Activated naive CD8-positive, alpha-beta T cell treated with anti-CD3 and anti-CD28 coated beads, Interleukin-2, amount 10 ng/mL, durations not matched to agents 7 days and 5 days (primary cell): Measurements from ENCODE around the gene SMC6. TPM values are rescaled to one million over a fixed set of nuclear protein-coding genes. Genes with fewer than 3 reads are reported as not detected.

Source experiments
- ATAC-seq: fragments of 150-1000 bp; cut with Tn5 transposase; one replicate; pipeline ENCODE4 v1.10.0; 2021; ENCODE audit warnings: low read depth, moderate library complexity
- POLR2A ChIA-PET: fragments of 350-600 bp; sonication (Branson Sonifier 250); formaldehyde crosslinking; loops from one replicate; lab custom pipeline; 2021; ENCODE audit warnings: antibody characterized with exemption; lab: Charles Lee
- DNase-seq: peaks from one replicate; pipeline ENCODE4 v3.0.0; 2021
- H3K27ac Mint-ChIP-seq: one replicate; pipeline ENCODE4 v1.8.0; 2022; ENCODE audit warnings: mild to moderate bottlenecking, mixed read lengths
- H3K27me3 Mint-ChIP-seq: one replicate; pipeline ENCODE4 v1.8.0; 2022; ENCODE audit warnings: mild to moderate bottlenecking, moderate library complexity, mixed read lengths
- H3K36me3 Mint-ChIP-seq: one replicate; pipeline ENCODE4 v1.8.0; 2021; ENCODE audit warnings: mild to moderate bottlenecking, mixed read lengths
- H3K4me1 Mint-ChIP-seq: one replicate; pipeline ENCODE4 v1.8.0; 2021; ENCODE audit warnings: mixed read lengths
- H3K4me3 Mint-ChIP-seq: one replicate; pipeline ENCODE4 v1.8.0; 2022; ENCODE audit warnings: mild to moderate bottlenecking, moderate library complexity, mixed read lengths
- H3K9me3 Mint-ChIP-seq: one replicate; pipeline ENCODE4 v1.8.0; 2021; ENCODE audit warnings: mixed read lengths
- total RNA-seq, 2 experiments: library from RNA; stranded (reverse); gene quantifications; one replicate each; pipeline ENCODE4 v1.2.3, GENCODE V29; 2021

The SMC6 gene, protein sequence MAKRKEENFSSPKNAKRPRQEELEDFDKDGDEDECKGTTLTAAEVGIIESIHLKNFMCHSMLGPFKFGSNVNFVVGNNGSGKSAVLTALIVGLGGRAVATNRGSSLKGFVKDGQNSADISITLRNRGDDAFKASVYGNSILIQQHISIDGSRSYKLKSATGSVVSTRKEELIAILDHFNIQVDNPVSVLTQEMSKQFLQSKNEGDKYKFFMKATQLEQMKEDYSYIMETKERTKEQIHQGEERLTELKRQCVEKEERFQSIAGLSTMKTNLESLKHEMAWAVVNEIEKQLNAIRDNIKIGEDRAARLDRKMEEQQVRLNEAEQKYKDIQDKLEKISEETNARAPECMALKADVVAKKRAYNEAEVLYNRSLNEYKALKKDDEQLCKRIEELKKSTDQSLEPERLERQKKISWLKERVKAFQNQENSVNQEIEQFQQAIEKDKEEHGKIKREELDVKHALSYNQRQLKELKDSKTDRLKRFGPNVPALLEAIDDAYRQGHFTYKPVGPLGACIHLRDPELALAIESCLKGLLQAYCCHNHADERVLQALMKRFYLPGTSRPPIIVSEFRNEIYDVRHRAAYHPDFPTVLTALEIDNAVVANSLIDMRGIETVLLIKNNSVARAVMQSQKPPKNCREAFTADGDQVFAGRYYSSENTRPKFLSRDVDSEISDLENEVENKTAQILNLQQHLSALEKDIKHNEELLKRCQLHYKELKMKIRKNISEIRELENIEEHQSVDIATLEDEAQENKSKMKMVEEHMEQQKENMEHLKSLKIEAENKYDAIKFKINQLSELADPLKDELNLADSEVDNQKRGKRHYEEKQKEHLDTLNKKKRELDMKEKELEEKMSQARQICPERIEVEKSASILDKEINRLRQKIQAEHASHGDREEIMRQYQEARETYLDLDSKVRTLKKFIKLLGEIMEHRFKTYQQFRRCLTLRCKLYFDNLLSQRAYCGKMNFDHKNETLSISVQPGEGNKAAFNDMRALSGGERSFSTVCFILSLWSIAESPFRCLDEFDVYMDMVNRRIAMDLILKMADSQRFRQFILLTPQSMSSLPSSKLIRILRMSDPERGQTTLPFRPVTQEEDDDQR
- 10 to 100 TPM; 25.1 to 27.9 TPM for total RNA-seq

DNA sequence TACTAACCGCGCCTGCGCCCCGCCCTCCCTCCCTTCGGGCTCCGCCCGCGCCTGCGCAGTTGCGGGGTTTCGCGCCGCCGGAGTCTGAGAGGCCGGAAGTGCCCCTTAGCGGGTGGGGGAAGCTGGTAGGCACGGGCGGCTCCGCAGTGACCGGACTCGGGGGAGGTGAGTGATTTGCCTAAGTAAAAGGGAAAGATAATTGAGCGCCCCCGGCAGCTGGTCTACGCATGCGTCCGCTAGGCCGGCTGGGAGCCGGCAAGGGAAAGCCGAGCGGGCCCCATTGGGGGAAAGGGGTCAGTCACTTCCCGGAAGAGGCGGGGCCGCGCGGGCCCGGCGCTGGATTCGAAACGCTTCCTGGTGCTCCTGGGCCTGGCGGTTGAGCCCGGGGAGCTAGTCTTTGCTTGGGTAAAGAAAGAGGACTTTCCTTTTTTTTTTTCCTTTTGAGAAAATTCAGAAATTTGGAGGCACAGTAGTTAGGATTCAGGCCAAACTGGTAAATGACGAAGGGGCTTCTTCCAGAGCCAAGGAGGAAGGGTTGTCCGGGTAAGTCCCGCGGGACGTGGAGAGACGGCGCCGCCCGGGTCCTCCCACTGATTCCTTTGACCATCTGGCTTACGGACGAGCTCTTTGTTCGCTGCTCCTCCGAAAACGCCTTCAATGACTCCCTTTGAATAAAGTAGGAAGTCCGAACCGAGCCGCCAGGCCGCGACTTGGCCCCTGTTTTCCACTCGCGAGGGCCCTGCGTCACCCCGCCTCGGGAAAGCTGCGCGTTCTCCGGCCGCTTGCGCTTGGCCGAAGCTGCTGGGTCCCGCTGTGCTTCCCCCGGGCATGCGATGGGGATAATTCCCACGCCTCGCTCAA is at the start of gene SMC6, which contains the start of gene GEN1:
Gene SMC6, minus strand, starts transcription at position 8 of the 861 bp plus-strand sequence. CDS start 7,864 bp downstream, outside the sequence.
Gene GEN1, plus strand, starts transcription at position 336 of the 861 bp plus-strand sequence. CDS start 5,806 bp downstream, outside the sequence.
- H3K9me3 Mint-ChIP-seq, result no peaks in the 10 kb centered on the region
- DNase-seq, result peak; percentile 96
- peak within 1 kb of the TSS; percentile 94 for H3K27ac Mint-ChIP-seq
- H3K4me1 Mint-ChIP-seq, result peaks cover 37% of the 10 kb centered on the region
- no peaks in the 10 kb centered on the region for H3K27me3 Mint-ChIP-seq
- H3K4me3 Mint-ChIP-seq, result peak within 1 kb of the TSS; percentile 82
- ATAC-seq, result peak; percentile 86
- peaks cover 6% of the 10 kb centered on the region for H3K36me3 Mint-ChIP-seq
- POLR2A ChIA-PET, result interaction anchor here (0.8 to 1.0 kb wide), 4 partner anchors 14 to 38 kb away, joined by 3 to 4 read pairs (median 3); no protein-coding TSS in a partner anchor

DNA sequence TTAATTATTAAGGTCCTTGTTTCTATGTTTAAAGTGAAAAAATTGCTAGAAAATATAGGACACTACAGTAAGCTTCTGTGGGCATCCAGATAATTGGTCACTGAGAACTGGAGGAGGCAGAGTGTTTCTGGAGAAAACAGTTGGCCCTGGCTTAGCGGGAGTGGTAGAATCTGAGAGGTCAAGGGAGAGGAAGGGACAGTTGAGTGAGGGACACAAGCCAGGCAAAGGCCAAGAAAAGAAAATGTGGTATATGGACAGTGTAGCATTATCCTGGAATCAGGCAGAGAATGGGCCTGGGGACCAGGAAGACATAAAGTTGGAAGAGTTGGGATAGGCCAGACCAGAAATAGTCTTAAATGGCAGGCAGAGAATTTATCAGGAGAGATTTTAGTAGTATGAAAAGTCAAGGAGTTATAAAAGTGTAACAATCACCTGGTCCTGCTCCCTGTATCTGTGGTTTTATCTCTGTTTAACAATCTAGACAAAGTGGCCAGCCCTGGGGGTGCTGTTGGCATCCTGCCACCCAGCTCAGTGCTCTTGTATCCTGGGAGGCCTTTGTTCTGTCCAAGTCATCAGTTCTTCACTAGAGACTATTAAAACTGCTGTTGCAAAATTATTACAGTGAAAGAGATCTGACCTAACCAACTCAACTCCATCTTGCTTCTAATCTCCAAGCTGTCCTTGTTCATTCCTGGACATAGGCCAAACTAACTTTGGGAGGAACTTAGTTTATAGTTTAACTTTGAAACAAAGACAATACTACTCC is 47.3 kb upstream of the SMC6 start:
- Mint-ChIP-seq H3K4me3 (no peak overlapping the region), H3K27ac (no peak overlapping the region), H3K36me3 (no peaks in the 10 kb centered on the region), H3K9me3 (no peaks in the 10 kb centered on the region), H3K27me3 (peaks cover 33% of the 10 kb centered on the region), H3K4me1 (peaks cover 8% of the 10 kb centered on the region)
- POLR2A ChIA-PET, result no interaction called here
- ATAC-seq (no peak), DNase-seq (no peak)

DNA sequence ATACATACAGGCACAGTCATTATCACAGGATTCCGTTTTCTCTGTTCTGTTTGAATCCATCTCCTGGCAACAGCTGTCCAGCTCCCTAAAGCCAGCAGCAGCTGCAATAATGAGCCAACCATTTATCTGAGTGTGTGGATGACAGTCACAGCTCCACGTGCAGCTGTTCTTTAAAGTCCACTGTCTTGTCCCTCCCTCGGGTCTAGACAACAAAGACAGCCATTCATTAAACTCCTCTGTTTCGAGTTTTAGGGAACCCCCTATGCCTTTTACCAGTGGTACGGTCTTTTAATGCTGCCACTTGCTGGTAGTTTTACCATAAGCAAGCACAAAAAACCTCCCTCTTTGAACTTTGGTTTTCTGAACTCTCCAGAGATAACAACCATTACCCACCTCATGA is 46.6 kb upstream of the SMC6 start:
- Mint-ChIP-seq H3K27me3 (peaks cover 36% of the 10 kb centered on the region), H3K36me3 (no peaks in the 10 kb centered on the region), H3K4me1 (peaks cover 8% of the 10 kb centered on the region), H3K9me3 (no peaks in the 10 kb centered on the region), H3K4me3 (no peak overlapping the region), H3K27ac (no peak overlapping the region)
- DNase-seq, result no peak
- POLR2A ChIA-PET, result no interaction called here
- ATAC-seq, result no peak

DNA sequence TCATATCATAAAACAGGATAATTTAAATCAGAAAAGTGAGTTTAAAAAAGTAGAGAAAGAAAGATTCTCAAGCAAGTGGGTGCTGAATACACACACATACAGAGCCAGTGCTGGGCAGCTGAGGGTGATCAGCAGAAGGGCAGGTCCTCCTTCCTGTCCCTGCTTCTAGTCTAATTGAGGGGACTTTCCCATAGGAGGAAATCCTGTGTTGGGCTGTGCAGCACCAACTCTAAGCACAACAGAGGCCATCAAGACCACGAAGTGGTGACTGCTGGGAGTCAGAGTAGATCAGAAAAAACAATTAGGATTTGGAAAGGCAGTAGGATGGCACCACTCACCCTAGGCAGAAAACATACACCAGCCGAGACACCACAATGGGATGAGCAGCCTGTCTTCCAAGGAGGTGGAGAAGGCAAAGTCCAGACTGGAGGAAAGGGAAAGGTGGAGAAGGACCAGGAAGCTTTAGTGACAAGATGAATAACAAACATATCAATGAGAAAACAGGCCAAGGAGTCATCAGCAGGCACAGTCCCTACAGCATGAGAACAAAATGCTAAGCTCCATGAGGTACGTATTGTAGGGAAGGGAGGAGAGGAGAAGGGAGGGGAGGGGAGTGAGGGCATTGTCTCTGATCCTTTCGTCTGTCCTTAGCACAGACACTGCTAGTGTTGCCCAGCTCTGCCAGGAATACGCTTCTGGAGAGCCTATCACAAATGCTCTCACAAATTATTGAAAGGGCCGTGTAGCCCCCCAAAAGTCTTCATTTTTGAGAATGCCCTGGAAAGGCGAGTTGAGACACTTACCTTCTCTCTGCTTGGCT is 45.9 kb upstream of the SMC6 start:
- POLR2A ChIA-PET, result no interaction called here
- no peaks in the 10 kb centered on the region for H3K36me3 Mint-ChIP-seq
- DNase-seq (no peak), ATAC-seq (peak; percentile 39)
- no peak overlapping the region for H3K4me3 Mint-ChIP-seq
- H3K27ac Mint-ChIP-seq, result no peak overlapping the region
- no peaks in the 10 kb centered on the region for H3K9me3 Mint-ChIP-seq
- H3K4me1 Mint-ChIP-seq, result peaks cover 8% of the 10 kb centered on the region
- peaks cover 33% of the 10 kb centered on the region for H3K27me3 Mint-ChIP-seq

DNA sequence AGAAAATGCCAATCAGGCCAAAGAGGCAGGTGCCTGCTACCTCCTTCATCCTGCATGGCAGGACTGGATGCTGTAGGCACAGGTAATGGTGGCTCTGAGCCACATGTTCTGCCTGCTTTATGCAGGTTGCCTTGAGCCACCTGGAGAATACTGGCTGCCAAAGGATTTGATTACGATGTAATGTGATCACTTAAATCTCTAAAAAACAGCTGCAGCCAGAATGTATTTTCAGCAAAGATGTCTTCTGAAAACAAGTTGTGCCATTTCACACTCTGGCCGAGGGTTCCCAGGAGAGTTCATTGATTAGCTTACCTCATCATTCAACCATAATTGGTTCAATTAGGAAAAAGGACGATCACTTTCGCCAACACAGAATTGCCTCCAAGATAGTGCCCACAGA is 44.7 kb upstream of the SMC6 start:
- Mint-ChIP-seq H3K36me3 (no peaks in the 10 kb centered on the region), H3K9me3 (no peaks in the 10 kb centered on the region), H3K27me3 (peaks cover 30% of the 10 kb centered on the region), H3K4me3 (no peak overlapping the region), H3K27ac (no peak overlapping the region), H3K4me1 (peaks cover 7% of the 10 kb centered on the region)
- DNase-seq, result no peak
- ATAC-seq, result no peak
- POLR2A ChIA-PET, result no interaction called here

DNA sequence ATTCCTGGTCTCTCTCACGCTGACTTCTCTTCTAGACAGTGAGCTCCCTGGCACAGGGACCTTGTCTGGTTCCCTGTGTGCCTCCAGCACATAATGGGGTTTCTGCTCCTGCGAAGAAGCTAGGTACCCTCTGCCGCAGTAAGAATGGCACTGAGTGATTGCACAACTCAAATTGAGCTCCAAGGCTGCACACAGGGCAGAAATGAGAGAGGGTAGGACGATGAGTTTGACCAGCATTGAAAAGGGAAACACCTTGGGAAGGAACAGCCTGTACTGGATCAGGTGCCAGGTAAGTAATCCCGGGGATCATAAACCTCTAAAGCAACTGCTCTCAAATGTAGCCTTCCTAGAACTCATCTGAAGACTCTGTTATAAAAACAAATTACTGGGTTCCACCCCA is 41.7 kb upstream of the SMC6 start:
- peaks cover 43% of the 10 kb centered on the region for H3K27me3 Mint-ChIP-seq
- no peak overlapping the region for H3K27ac Mint-ChIP-seq
- POLR2A ChIA-PET, result no interaction called here
- H3K4me3 Mint-ChIP-seq, result no peak overlapping the region
- no peaks in the 10 kb centered on the region for H3K9me3 Mint-ChIP-seq
- DNase-seq (no peak), ATAC-seq (no peak)
- H3K4me1 Mint-ChIP-seq, result peaks cover 18% of the 10 kb centered on the region
- no peaks in the 10 kb centered on the region for H3K36me3 Mint-ChIP-seq

DNA sequence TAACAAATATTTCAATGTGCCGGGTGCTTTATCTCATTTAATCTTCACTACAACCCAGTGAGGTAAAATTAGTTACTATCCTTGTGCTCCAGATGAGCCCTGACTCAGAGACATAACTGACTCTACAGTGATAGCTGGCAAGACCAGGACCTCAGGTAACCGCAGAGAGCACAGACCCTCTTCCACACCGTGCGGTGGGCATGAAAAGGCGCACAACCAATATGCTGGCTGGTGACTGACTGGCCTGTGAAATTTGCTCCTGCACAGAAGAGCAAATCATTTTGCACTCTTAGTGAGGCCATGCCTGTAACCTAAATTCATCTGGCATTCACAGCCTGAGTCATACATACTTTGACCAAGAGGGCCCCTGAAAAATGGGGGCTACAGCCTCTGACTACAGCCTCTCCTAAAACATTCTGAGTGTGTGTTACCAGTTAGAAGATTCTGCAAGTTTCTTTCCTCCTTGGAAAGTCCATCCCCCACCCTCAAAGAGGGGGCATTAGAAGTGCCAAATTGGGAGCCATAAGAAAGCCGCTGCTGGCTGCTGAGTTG is 40.3 kb upstream of the SMC6 start:
- POLR2A ChIA-PET, result no interaction called here
- no peak for ATAC-seq
- Mint-ChIP-seq H3K4me1 (peaks cover 11% of the 10 kb centered on the region), H3K27me3 (peaks cover 42% of the 10 kb centered on the region), H3K4me3 (no peak overlapping the region), H3K9me3 (no peaks in the 10 kb centered on the region), H3K36me3 (no peaks in the 10 kb centered on the region), H3K27ac (no peak overlapping the region)
- DNase-seq, result no peak

DNA sequence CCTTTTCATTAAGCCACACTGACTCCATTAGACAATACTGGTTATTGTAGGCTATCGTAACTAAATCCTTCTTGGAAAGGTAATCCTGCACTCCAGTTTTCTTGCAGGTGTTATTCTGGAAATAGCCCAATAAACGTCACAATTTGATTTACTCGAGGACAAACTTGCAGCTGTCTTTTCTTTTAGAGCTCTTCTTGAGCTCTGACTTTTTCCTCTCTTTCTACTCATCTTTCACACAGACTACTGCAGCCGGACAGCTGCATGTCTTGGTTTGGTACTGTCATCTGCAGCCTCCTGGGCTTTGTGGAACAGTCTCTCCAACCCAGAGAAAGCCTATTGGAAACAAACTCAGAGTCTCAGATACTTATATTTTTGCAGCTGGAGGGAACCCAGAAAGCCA is 39.7 kb upstream of the SMC6 start:
- POLR2A ChIA-PET, result no interaction called here
- no peak for DNase-seq
- Mint-ChIP-seq H3K9me3 (no peaks in the 10 kb centered on the region), H3K4me1 (peaks cover 11% of the 10 kb centered on the region), H3K27me3 (peaks cover 42% of the 10 kb centered on the region), H3K4me3 (no peak overlapping the region), H3K27ac (no peak overlapping the region), H3K36me3 (no peaks in the 10 kb centered on the region)
- ATAC-seq, result no peak

DNA sequence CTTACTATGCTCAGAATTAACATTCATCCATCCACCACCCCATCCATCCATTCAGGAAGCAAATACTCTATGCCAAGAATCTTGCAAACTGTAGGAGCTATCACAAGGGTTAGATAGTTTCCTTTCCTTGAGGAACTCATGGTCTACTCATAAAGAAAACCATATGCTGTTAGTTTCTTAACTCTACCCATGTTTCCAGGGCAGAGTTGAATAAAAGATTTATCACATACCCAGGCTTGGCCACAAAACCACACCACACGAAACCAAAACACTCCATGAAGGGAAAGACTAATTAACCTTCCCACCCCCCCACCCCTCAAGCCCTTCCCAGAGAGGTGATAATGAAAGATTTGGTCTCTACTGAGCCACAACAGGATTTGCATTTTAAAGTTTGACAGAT is 38.9 kb upstream of the SMC6 start:
- Mint-ChIP-seq H3K27me3 (peaks cover 40% of the 10 kb centered on the region), H3K4me1 (peaks cover 11% of the 10 kb centered on the region), H3K27ac (no peak overlapping the region), H3K36me3 (no peaks in the 10 kb centered on the region), H3K9me3 (no peaks in the 10 kb centered on the region), H3K4me3 (no peak overlapping the region)
- ATAC-seq (no peak), DNase-seq (no peak)
- POLR2A ChIA-PET, result no interaction called here

DNA sequence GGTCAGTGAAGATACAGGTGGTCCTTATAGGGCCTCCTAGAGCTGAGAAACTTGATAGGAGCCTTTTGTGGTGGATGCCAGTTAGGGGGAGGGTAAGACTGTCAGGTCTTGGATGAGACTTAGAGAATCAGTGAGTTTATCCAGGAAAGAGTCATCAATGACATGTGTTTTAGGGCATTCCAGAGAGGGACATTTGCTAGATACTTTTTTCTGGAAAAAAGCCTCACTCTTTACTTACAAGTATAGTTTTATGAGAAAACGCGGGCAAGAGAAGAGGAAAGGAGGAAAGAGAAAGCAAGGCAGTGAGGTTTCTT is 38.2 kb upstream of the SMC6 start:
- H3K9me3 Mint-ChIP-seq, result no peaks in the 10 kb centered on the region
- no peak overlapping the region for H3K27ac Mint-ChIP-seq
- peaks cover 40% of the 10 kb centered on the region for H3K27me3 Mint-ChIP-seq
- POLR2A ChIA-PET, result no interaction called here
- peaks cover 11% of the 10 kb centered on the region for H3K4me1 Mint-ChIP-seq
- no peaks in the 10 kb centered on the region for H3K36me3 Mint-ChIP-seq
- H3K4me3 Mint-ChIP-seq, result no peak overlapping the region
- DNase-seq (no peak), ATAC-seq (no peak)

DNA sequence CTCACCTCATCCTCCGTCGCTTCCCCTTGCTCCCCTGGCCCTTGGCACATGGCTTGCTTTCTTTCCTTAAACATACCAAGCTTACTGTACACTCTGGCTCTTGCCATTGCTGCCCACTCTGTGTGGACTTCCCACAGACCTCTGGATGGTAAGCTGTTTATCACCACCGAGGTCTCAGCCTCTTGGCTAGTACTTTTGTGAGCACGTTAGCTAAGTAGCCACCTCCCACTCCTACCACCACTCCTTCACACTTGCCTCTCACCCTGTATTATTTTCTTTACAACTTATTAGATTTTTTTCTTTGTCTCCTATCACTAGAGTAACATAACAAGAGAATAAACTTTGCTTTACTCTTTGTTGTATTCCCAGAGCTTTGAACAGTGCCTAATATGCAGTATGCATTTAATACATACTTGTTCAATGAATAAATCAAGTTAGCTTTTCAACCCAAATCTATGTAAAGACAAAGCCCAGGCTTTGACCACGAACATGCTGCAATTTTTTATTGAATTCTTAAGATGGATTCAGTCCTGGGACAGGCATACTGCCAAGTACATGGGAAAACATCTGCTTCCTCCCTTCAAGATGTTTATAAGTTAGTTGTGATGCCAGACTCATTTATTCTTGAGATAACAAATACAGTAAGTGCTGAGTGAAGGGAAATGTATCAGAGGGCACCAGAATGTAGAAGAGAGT is 37.7 kb upstream of the SMC6 start:
- POLR2A ChIA-PET, result no interaction called here
- H3K36me3 Mint-ChIP-seq, result no peaks in the 10 kb centered on the region
- no peak overlapping the region for H3K4me3 Mint-ChIP-seq
- peaks cover 11% of the 10 kb centered on the region for H3K4me1 Mint-ChIP-seq
- peaks cover 37% of the 10 kb centered on the region for H3K27me3 Mint-ChIP-seq
- no peak overlapping the region for H3K27ac Mint-ChIP-seq
- H3K9me3 Mint-ChIP-seq, result no peaks in the 10 kb centered on the region
- DNase-seq (no peak), ATAC-seq (no peak)
